ENCODE results near the gene YY2. TPM values are rescaled to one million over a fixed set of nuclear protein-coding genes. Genes with fewer than 3 reads are reported as not detected.

Gene YY2
- total RNA-seq, 4 donors from 2014 or later, result 1.2 to 2.4 (median 1.6) TPM; not detected in 1

- in situ Hi-C loops (cut with MboI; ENCODE audit: low pct_ligation_motif_present in 1 of 4, low pct_unique_long_range_greater_than_20kb in 1 of 4, low sequenced_read_pairs in 3 of 4), result loop anchor here in 1 of 4 donors (25.0 kb wide), 1 partner anchor 94 kb away; the partner anchor contains the start of gene SMS
- intact Hi-C loops (cut with DNase I; ENCODE audit: low total_unique reads), result no loop called here
- WGBS, 2 donors (ENCODE audit: low coverage in 1 of 2), result 33 to 38% methylated on average over 5 of the region's 5 CpGs
- no peak for DNase-seq
- no peak overlapping the region for H3K27ac ChIP-seq
- no peaks in the 10 kb centered on the region for H3K27me3 ChIP-seq
- H3K36me3 ChIP-seq, result no peaks in the 10 kb centered on the region
- TF ChIP-seq POLR2A (IDR thresholded peaks at IDR 0.05) (no peak), EP300 (IDR thresholded peaks at IDR 0.05; ENCODE audit: low read depth) (no peak), CTCF (IDR thresholded peaks at IDR 0.05) (no peak), POLR2AphosphoS5 (IDR thresholded peaks at IDR 0.05) (no peak)
- no peaks in the 10 kb centered on the region for H3K9me3 ChIP-seq
- H3K4me3 ChIP-seq, result no peak overlapping the region
- H3K4me1 ChIP-seq, result peaks cover 0 to 13% (median 2%) of the 10 kb centered on the region in 4 donors
Observed at GRCh38 chrX:21843179-21843578, 12.6 kb upstream of the YY2 start.

GRCh38 chrX:21845096-21845495, 10.7 kb upstream of the YY2 start:
- no peak overlapping the region for H3K4me3 ChIP-seq
- 90 to 96% methylated on average over 5 to 6 of the region's 6 CpGs for WGBS, 2 donors (ENCODE audit: low coverage in 1 of 2)
- no peaks in the 10 kb centered on the region for H3K36me3 ChIP-seq
- H3K27me3 ChIP-seq, result no peaks in the 10 kb centered on the region
- in situ Hi-C loops (cut with MboI; ENCODE audit: low pct_ligation_motif_present in 1 of 4, low pct_unique_long_range_greater_than_20kb in 1 of 4, low sequenced_read_pairs in 3 of 4), result loop anchor here in 1 of 4 donors (25.0 kb wide), 1 partner anchor 92 kb away; the partner anchor contains the start of gene SMS
- no peak overlapping the region for H3K27ac ChIP-seq
- H3K4me1 ChIP-seq, result peaks cover 0 to 10% (median 2%) of the 10 kb centered on the region in 4 donors
- intact Hi-C loops (cut with DNase I; ENCODE audit: low total_unique reads), result no loop called here
- no peak for DNase-seq
- no peak for TF ChIP-seq CTCF (IDR thresholded peaks at IDR 0.05)
- no peak for TF ChIP-seq EP300 (IDR thresholded peaks at IDR 0.05; ENCODE audit: low read depth)
- no peak for TF ChIP-seq POLR2A (IDR thresholded peaks at IDR 0.05)
- no peak for TF ChIP-seq POLR2AphosphoS5 (IDR thresholded peaks at IDR 0.05)
- H3K9me3 ChIP-seq, result no peaks in the 10 kb centered on the region

- no peak for DNase-seq
- H3K4me1 ChIP-seq, result no peaks in the 10 kb centered on the region
- in situ Hi-C loops (cut with MboI; ENCODE audit: low pct_ligation_motif_present in 1 of 4, low pct_unique_long_range_greater_than_20kb in 1 of 4, low sequenced_read_pairs in 3 of 4), result loop anchor here in 1 of 4 donors (25.0 kb wide), 1 partner anchor 90 kb away; the partner anchor contains the start of gene SMS
- no peak overlapping the region for H3K4me3 ChIP-seq
- H3K27me3 ChIP-seq, result no peaks in the 10 kb centered on the region
- H3K27ac ChIP-seq, result no peak overlapping the region
- H3K9me3 ChIP-seq, result no peaks in the 10 kb centered on the region
- intact Hi-C loops (cut with DNase I; ENCODE audit: low total_unique reads), result no loop called here
- WGBS, 2 donors (ENCODE audit: low coverage in 1 of 2), result 89% methylated on average over 1 of the region's 1 CpG; no CpG with 5 or more reads in 1 of the 2 donors
- no peak for TF ChIP-seq EP300 (IDR thresholded peaks at IDR 0.05; ENCODE audit: low read depth)
- no peak for TF ChIP-seq POLR2A (IDR thresholded peaks at IDR 0.05)
- TF ChIP-seq CTCF (IDR thresholded peaks at IDR 0.05), result no peak
- TF ChIP-seq POLR2AphosphoS5 (IDR thresholded peaks at IDR 0.05), result no peak
- H3K36me3 ChIP-seq, result no peaks in the 10 kb centered on the region
Observed at GRCh38 chrX:21847342-21847741, 8.4 kb upstream of the YY2 start.

- no peaks in the 10 kb centered on the region for H3K27me3 ChIP-seq
- no peak overlapping the region for H3K27ac ChIP-seq
- intact Hi-C loops (cut with DNase I; ENCODE audit: low total_unique reads) (no loop called here), in situ Hi-C loops (cut with MboI; ENCODE audit: low pct_ligation_motif_present in 1 of 4, low pct_unique_long_range_greater_than_20kb in 1 of 4, low sequenced_read_pairs in 3 of 4) (no loop called here)
- TF ChIP-seq POLR2A (IDR thresholded peaks at IDR 0.05) (no peak), POLR2AphosphoS5 (IDR thresholded peaks at IDR 0.05) (no peak), CTCF (IDR thresholded peaks at IDR 0.05) (no peak), EP300 (IDR thresholded peaks at IDR 0.05; ENCODE audit: low read depth) (no peak)
- no peak overlapping the region for H3K4me3 ChIP-seq
- no peaks in the 10 kb centered on the region for H3K9me3 ChIP-seq
- DNase-seq, result no peak
- no peaks in the 10 kb centered on the region for H3K36me3 ChIP-seq
- H3K4me1 ChIP-seq, result no peaks in the 10 kb centered on the region
Observed at GRCh38 chrX:21853578-21853977, 2.2 kb upstream of the YY2 start.

Data from transverse colon (tissue), 4 donors.